ENCODE measurements around the gene MAN1A2.

Gene MAN1A2

DNA sequence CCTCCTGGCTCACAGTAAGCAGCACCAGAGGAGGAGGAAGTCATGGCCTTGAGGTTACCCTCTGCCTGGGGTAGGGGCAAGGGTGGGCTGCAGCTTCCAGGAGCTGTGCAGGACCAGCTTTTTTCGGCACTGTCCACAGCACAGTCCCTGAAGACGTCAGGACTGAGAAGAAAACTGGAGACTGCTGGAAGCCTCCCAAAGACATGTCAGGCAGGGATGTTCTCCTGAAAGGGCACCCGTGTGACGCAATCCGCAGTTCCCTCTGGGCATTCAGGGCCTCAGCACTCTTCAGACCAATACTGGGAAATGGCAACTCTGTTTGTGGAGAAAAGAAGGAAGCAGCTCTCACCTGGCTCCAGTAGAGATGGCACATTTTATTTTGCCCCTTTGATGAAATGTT, 173.8 kb downstream of the MAN1A2 start:
- TF ChIP-seq, protein P1, sequence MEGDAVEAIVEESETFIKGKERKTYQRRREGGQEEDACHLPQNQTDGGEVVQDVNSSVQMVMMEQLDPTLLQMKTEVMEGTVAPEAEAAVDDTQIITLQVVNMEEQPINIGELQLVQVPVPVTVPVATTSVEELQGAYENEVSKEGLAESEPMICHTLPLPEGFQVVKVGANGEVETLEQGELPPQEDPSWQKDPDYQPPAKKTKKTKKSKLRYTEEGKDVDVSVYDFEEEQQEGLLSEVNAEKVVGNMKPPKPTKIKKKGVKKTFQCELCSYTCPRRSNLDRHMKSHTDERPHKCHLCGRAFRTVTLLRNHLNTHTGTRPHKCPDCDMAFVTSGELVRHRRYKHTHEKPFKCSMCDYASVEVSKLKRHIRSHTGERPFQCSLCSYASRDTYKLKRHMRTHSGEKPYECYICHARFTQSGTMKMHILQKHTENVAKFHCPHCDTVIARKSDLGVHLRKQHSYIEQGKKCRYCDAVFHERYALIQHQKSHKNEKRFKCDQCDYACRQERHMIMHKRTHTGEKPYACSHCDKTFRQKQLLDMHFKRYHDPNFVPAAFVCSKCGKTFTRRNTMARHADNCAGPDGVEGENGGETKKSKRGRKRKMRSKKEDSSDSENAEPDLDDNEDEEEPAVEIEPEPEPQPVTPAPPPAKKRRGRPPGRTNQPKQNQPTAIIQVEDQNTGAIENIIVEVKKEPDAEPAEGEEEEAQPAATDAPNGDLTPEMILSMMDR (IDR thresholded peaks at IDR 0.05; ENCODE audit: borderline replicate concordance, insufficient read depth, low read depth, low read length), result no peak
- no peak overlapping the region for H3K4me3 ChIP-seq (ENCODE audit: low read depth, low read length)

DNA sequence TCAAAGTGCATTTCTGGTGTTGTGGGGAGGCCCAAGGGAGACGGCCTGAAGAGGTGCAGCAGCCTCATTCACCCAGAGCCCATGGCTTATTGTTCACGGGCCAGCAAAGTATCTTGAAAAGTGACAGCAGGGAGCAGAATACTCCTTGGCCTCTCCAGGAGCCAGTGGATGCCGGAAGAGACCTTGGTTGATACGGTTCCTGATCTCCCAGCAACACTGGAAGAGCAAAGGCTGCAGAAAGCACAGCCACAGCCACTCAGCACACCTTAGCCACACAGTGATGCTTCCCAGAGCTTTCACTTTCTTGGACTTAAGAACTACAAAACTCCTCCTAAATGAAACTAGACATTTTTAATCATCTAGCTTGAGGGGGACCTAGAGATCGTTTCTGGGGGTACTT, 174.3 kb downstream of the MAN1A2 start:
- TF ChIP-seq, protein P1 (IDR thresholded peaks at IDR 0.05; ENCODE audit: borderline replicate concordance, insufficient read depth, low read depth, low read length), result no peak

DNA sequence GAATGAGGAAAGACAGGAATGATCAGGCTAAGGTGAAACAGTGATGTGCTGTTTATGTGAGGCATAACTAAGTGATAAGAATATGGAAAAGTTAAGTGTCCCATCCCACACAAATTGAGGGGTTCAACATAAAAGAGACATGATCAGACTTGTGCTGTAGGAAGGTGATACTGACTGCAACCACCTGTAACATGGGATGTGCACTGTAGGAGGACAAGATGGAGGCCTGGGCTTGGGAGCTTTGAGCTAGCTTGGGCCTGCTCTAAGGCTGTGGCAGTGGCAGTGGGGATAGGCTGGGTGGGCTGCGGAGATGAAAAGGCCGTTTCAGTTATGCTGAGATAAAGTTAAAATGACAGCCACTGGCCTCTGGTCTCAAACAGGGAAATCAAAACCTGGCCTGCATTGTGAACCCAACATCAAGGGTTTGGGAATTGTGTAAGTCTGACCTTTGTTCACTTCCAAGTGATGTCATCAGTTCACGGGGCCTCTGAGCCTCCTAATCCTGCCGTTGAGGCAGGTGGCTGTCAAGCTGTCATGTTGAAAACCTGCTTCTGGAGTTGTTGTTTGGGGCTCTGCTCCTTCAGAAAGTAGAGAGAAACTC, 177.4 kb downstream of the MAN1A2 start:
- no peak overlapping the region for H3K4me3 ChIP-seq (ENCODE audit: low read depth, low read length)
- TF ChIP-seq, protein P1 (IDR thresholded peaks at IDR 0.05; ENCODE audit: borderline replicate concordance, insufficient read depth, low read depth, low read length), result no peak

More for the DNA sequence above, 174.3 kb downstream of the MAN1A2 start:
- H3K4me3 ChIP-seq (ENCODE audit: low read depth, low read length), result no peak overlapping the region

DNA sequence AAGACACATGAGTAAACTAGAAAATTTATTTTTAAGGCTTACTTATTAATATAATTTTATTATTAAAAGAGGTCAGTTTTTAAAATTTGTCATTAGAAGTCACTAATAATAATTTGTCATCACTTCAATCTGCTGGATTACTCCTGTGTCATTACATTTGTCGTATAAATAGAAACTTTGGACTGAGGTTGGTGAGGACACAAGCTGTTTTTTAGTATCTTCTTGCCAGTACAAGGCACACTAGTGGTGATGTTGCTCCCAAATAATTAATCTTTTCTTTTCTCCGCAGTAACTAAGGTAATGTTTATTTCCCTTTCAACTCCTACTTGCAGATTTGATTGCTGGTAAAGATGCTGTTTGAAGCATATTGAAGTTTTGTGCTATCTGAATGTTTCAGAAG, 179.2 kb downstream of the MAN1A2 start:
- TF ChIP-seq, protein P1 (IDR thresholded peaks at IDR 0.05; ENCODE audit: borderline replicate concordance, insufficient read depth, low read depth, low read length), result no peak

DNA sequence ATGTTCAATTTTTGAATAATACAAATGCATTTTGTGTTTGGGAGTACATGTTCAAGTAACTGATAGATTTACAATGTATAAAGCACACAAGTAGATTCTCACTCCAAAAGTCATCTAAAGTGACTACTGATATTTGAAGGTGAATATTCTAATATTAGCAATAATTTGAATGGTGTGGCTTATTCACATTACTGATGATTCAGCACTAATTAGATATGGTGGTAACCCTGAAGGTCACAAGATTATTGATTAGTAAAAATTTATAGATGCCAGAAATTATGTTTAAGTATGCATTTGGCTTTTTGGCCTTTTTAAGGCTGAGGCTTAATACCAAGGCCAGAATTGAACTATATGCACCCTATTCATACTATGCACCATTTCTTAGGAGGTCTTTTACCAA, 186.2 kb downstream of the MAN1A2 start:
- no peak overlapping the region for H3K4me3 ChIP-seq (ENCODE audit: low read depth, low read length)
- TF ChIP-seq, protein P1 (IDR thresholded peaks at IDR 0.05; ENCODE audit: borderline replicate concordance, insufficient read depth, low read depth, low read length), result no peak

More for the DNA sequence above, 179.2 kb downstream of the MAN1A2 start:
- no peak overlapping the region for H3K4me3 ChIP-seq (ENCODE audit: low read depth, low read length)

DNA sequence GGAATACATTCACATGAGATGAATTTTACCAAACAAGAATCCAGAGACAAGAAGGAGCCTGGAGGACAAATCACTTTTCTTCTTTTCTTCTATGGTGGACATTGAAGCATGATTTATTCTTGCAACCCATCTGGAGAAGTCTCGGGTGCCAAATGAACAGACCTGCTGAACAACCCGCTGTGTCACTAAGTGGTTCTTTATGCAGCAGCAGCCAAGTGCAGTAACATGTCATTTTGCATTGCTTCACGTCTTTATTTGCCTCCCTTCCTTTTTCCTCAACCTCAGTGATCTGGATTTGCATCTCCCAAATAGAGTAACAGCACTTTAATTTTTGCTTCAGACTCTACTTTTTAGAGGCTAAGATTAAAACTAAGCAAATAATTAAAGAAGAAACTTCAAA, 188.6 kb downstream of the MAN1A2 start:
- TF ChIP-seq, protein P1 (IDR thresholded peaks at IDR 0.05; ENCODE audit: borderline replicate concordance, insufficient read depth, low read depth, low read length), result no peak
- no peak overlapping the region for H3K4me3 ChIP-seq (ENCODE audit: low read depth, low read length)

DNA sequence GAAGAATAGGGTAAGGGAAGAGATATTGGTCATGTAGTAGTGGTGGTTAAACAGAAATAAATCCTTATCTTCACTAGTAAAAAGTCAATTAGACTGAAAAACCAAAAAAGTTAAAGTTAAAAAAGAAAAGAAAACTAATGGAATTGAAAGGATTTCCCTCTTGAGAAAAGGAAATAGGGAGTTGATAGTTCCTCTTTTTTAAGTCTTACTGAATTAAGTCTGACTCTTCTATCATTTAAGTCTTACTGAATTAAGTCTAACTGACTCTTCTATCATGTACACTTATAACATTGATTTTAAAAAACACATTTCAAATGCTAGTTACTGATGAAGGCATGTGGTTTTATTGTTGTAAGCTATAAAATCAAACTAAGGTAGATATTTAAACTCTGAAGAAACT, 189.1 kb downstream of the MAN1A2 start:
- TF ChIP-seq, protein P1 (IDR thresholded peaks at IDR 0.05; ENCODE audit: borderline replicate concordance, insufficient read depth, low read depth, low read length), result no peak
- no peak overlapping the region for H3K4me3 ChIP-seq (ENCODE audit: low read depth, low read length)

Data from GM12875 (cell line).